HCT116 (cell line): ENCODE measurements around the gene IGFBPL1. TPM values are rescaled to one million over a fixed set of nuclear protein-coding genes. Genes with fewer than 3 reads are reported as not detected.

Experiments
- ATAC-seq: fragments of 200-7000 bp; cut with Tn5 transposase; 2 replicates; pipeline ENCODE4 v1.9.1; 2020; ENCODE audit warnings: mild to moderate bottlenecking, moderate library complexity
- BruUV-seq: library from RNA; stranded (reverse); fragments of 400-500 nt; replicated peaks from 2 replicates; lab custom pipeline; 2021; lab: Mats Ljungman, UMichigan
- CTCF ChIA-PET: fragments of 300-600 bp; sonication (Branson Sonifier 250); formaldehyde crosslinking; loops from one replicate; lab custom pipeline; 2021; ENCODE audit warnings: antibody characterized with exemption; lab: Charles Lee
- POLR2A ChIA-PET: fragments of 300-600, 350-600 bp; sonication (Branson Sonifier 250); formaldehyde crosslinking; loops from one replicate; lab custom pipeline; 2021; ENCODE audit warnings: antibody characterized with exemption; lab: Charles Lee
- RAD21 ChIA-PET, 2 experiments: fragments of 300-600 bp; sonication (Branson Sonifier 250); formaldehyde crosslinking; loops; one replicate each; lab custom pipeline; 2023; ENCODE audit warnings: low total read pairs in 2 of 2; ENCODE audit not compliant: uncharacterized antibody in 2 of 2, unreplicated experiment in 2 of 2, low non-redundant PET in 1 of 2; lab: Charles Lee
- DNase-seq: peaks from one replicate; pipeline ENCODE4 v3.0.0-alpha.2; 2010; ENCODE audit warnings: low read depth, low spot score
- H2AFZ ChIP-seq: fragments of 200-600 bp; shearing (Covaris generic), sonication (generic); 2 replicates; pipeline ENCODE4 v1.6.1; 2017; ENCODE audit warnings: low read depth, mixed run types, mixed read lengths, antibody characterized with exemption, low read length; ENCODE audit not compliant: poor library complexity, severe bottlenecking
- H3K27ac ChIP-seq: 2 replicates; pipeline ENCODE4 v1.5.1; 2012; ENCODE audit warnings: low read depth, low read length
- H3K27me3 ChIP-seq: fragments of 200-600 bp; sonication (generic); 2 replicates; pipeline ENCODE4 v1.6.1; 2016; ENCODE audit warnings: mixed run types, low read length, mixed read lengths; ENCODE audit not compliant: insufficient read depth
- H3K36me3 ChIP-seq, 2 experiments: fragments of 200-500 bp in 1 of 2; fragments of 200-600 bp in 1 of 2; sonication (Bioruptor generic) in 1 of 2; sonication (generic) in 1 of 2; 2 replicates each; pipeline versions ENCODE4 v1.5.1 to v1.6.1; 2014 to 2016; ENCODE audit warnings: low read length in 2 of 2, inconsistent platforms in 1 of 2, mixed read lengths in 1 of 2, mixed run types in 1 of 2; ENCODE audit not compliant: insufficient read depth in 2 of 2, control insufficient read depth in 1 of 2
- H3K4me1 ChIP-seq, 2 experiments: fragments of 200-600 bp in 1 of 2; sonication (generic) in 1 of 2; 2 replicates each; pipeline versions ENCODE4 v1.5.1 to v1.6.1; 2012 to 2017; ENCODE audit warnings: low read length in 2 of 2, inconsistent platforms in 1 of 2, mild to moderate bottlenecking in 1 of 2, mixed read lengths in 1 of 2, mixed run types in 1 of 2, moderate library complexity in 1 of 2; ENCODE audit not compliant: insufficient read depth in 2 of 2, control insufficient read depth in 1 of 2
- H3K4me2 ChIP-seq: fragments of 200-600 bp; sonication (generic); 2 replicates; pipeline ENCODE4 v1.6.1; 2017; ENCODE audit warnings: mixed run types, low read length, mixed read lengths
- H3K4me3 ChIP-seq, 2 experiments: fragments of 200-600 bp in 1 of 2; sonication (generic) in 1 of 2; replicated peaks in 1 of 2; 2 replicates each; pipeline ENCODE4 v1.5.1; 2011 to 2016; ENCODE audit warnings: low read length in 2 of 2, control low read depth in 1 of 2, low read depth in 1 of 2, mild to moderate bottlenecking in 1 of 2, mixed read lengths in 1 of 2, mixed run types in 1 of 2
- H3K79me2 ChIP-seq: fragments of 200-600 bp; sonication (generic); 2 replicates; pipeline ENCODE4 v1.6.1; 2017; ENCODE audit warnings: mild to moderate bottlenecking, mixed run types, low read length, moderate library complexity, mixed read lengths; ENCODE audit not compliant: insufficient read depth
- H3K9ac ChIP-seq: fragments of 200-600 bp; sonication (generic); 2 replicates; pipeline ENCODE4 v1.6.1; 2016; ENCODE audit warnings: low read length, mixed read lengths
- H3K9me2 ChIP-seq: fragments of 200-600 bp; sonication (generic), shearing (Covaris generic); 2 replicates; pipeline ENCODE4 v1.6.1; 2017; ENCODE audit warnings: mixed run types, mild to moderate bottlenecking, moderate library complexity; ENCODE audit not compliant: insufficient read depth
- H3K9me3 ChIP-seq, 2 experiments: fragments of 200-500 bp in 1 of 2; fragments of 200-600 bp in 1 of 2; sonication (Bioruptor generic) in 1 of 2; sonication (generic) in 1 of 2; 2 replicates each; pipeline ENCODE4 v1.6.1; 2014 to 2017; ENCODE audit warnings: low read length in 2 of 2, mixed read lengths in 2 of 2, inconsistent platforms in 1 of 2, low read depth in 1 of 2, mild to moderate bottlenecking in 1 of 2, mixed run types in 1 of 2, moderate library complexity in 1 of 2; ENCODE audit not compliant: control insufficient read depth in 1 of 2, insufficient read depth in 1 of 2
- H4K20me1 ChIP-seq: fragments of 200-600 bp; sonication (generic), shearing (Covaris generic); 2 replicates; pipeline ENCODE4 v1.6.1; 2017; ENCODE audit warnings: mixed run types, mild to moderate bottlenecking, moderate library complexity; ENCODE audit not compliant: insufficient read depth
- ATF3 ChIP-seq: IDR thresholded peaks from 2 replicates; pipeline ENCODE4 v1.6.1; 2012
- CEBPB ChIP-seq: IDR thresholded peaks from 2 replicates; pipeline ENCODE4 v1.6.1; 2012; ENCODE audit warnings: low read depth
- CTCF ChIP-seq, 3 experiments: fragments of 200-600 bp in 1 of 3; sonication (generic) in 1 of 3; IDR thresholded peaks in 2 of 3; conservative IDR thresholded peaks in 1 of 3; 2 replicates each; pipeline ENCODE4 v1.5.1; 2012 to 2017; ENCODE audit warnings: low read depth in 2 of 3, low read length in 2 of 3, antibody characterized with exemption in 1 of 3, borderline replicate concordance in 1 of 3, control low read depth in 1 of 3, mild to moderate bottlenecking in 1 of 3, mixed read lengths in 1 of 3, mixed run types in 1 of 3, moderate library complexity in 1 of 3; ENCODE audit not compliant: insufficient read depth in 1 of 3
- ELF1 ChIP-seq: IDR thresholded peaks from 2 replicates; pipeline ENCODE4 v1.6.1; 2012; ENCODE audit warnings: low read depth, borderline replicate concordance
- EZH2phosphoT487 ChIP-seq: fragments of 200-600 bp; IDR thresholded peaks from 2 replicates; pipeline ENCODE4 v1.6.1; 2018; ENCODE audit warnings: antibody characterized with exemption, borderline replicate concordance
- FOSL1 ChIP-seq: IDR thresholded peaks from 2 replicates; pipeline ENCODE4 v1.6.1; 2012; ENCODE audit warnings: low read depth
- JUND ChIP-seq: IDR thresholded peaks from 2 replicates; pipeline ENCODE4 v1.6.1; 2012
- POLR2A ChIP-seq: IDR thresholded peaks from 2 replicates; pipeline ENCODE4 v1.7.0; 2011; ENCODE audit warnings: borderline replicate concordance; ENCODE audit not compliant: insufficient read depth, insufficient read length; ENCODE audit errors: extremely low read depth
- POLR2AphosphoS5 ChIP-seq: IDR thresholded peaks from 2 replicates; pipeline ENCODE4 v1.6.1; 2011; ENCODE audit warnings: mild to moderate bottlenecking, low read depth, low read length, moderate library complexity
- RAD21 ChIP-seq: IDR thresholded peaks from 2 replicates; pipeline ENCODE4 v1.6.1; 2012; ENCODE audit warnings: low read depth, mild to moderate bottlenecking
- SIN3A ChIP-seq: IDR thresholded peaks from 2 replicates; pipeline ENCODE4 v1.6.1; 2012; ENCODE audit warnings: low read depth
- SRF ChIP-seq: IDR thresholded peaks from 2 replicates; pipeline ENCODE4 v1.6.1; 2012; ENCODE audit warnings: low read depth
- TCF7L2 ChIP-seq: IDR thresholded peaks from 2 replicates; pipeline ENCODE4 v1.7.0; 2011; ENCODE audit warnings: borderline replicate concordance, inconsistent platforms; ENCODE audit not compliant: insufficient read depth, insufficient read length; ENCODE audit errors: extremely low read depth
- YY1 ChIP-seq: IDR thresholded peaks from 2 replicates; pipeline ENCODE4 v1.6.1; 2011; ENCODE audit warnings: low read length, low read depth, moderate library complexity, mild to moderate bottlenecking; ENCODE audit not compliant: insufficient replicate concordance; ENCODE audit errors: extremely low read depth
- ZFX ChIP-seq: fragments of 450-650 bp; IDR thresholded peaks from 2 replicates; pipeline ENCODE4 v1.6.1; 2017
- ZNF274 ChIP-seq: fragments of 200-500 bp; sonication (Bioruptor generic); IDR thresholded peaks from 2 replicates; pipeline ENCODE4 v1.6.1; 2014; ENCODE audit warnings: mild to moderate bottlenecking, low read depth, low read length, inconsistent platforms
- intact Hi-C: fragments of 100-400 bp; cut with micrococcal nuclease; formaldehyde crosslinking; loops from 2 replicates; pipeline ENCODE4 v1.10.0; 2022
- total RNA-seq: library from RNA; stranded (reverse); gene quantifications from one replicate; pipeline ENCODE4 v1.2.1, GENCODE V29; 2021; ENCODE audit not compliant: unreplicated experiment

Gene IGFBPL1
- total RNA-seq, 1 experiment from 2014 or later = not detected

GRCh38 chr9:38431116-38431515 lies 6.9 kb upstream of the IGFBPL1 start:
- H3K27ac ChIP-seq = no peak overlapping the region
- no peak for ATAC-seq
- ChIA-PET RAD21 (no interaction called here), POLR2A (no interaction called here), CTCF (no interaction called here)
- H3K27me3 ChIP-seq = peaks cover 2% of the 10 kb centered on the region; the same call in 1 of the 2 replicates
- no TSS peak for BruUV-seq
- no peaks in the 10 kb centered on the region for H3K36me3 ChIP-seq
- H3K9ac ChIP-seq = no peak overlapping the region
- no peak overlapping the region for H3K4me2 ChIP-seq
- DNase-seq = no peak
- TF ChIP-seq POLR2A = no peak
- no peaks in the 10 kb centered on the region for H3K4me1 ChIP-seq
- intact Hi-C loops = no loop called here
- H3K9me2 ChIP-seq = no peaks in the 10 kb centered on the region
- no peaks in the 10 kb centered on the region for H3K79me2 ChIP-seq
- H4K20me1 ChIP-seq = no peaks in the 10 kb centered on the region
- H3K9me3 ChIP-seq = no peaks in the 10 kb centered on the region
- H3K4me3 ChIP-seq = no peak overlapping the region
- H2AFZ ChIP-seq = no peak overlapping the region

- Histone ChIP-seq H4K20me1 (no peaks in the 10 kb centered on the region), H3K27me3 (peaks cover 2% of the 10 kb centered on the region; the same call in 1 of the 2 replicates), H3K9me2 (no peaks in the 10 kb centered on the region), H3K9ac (no peak overlapping the region), H3K79me2 (no peaks in the 10 kb centered on the region), H3K27ac (no peak overlapping the region), H3K9me3 (no peaks in the 10 kb centered on the region), H2AFZ (no peak overlapping the region), H3K4me2 (no peak overlapping the region), H3K4me1 (no peaks in the 10 kb centered on the region), H3K36me3 (no peaks in the 10 kb centered on the region)
- ChIA-PET RAD21 (no interaction called here), CTCF (interaction anchor here (1.4 to 1.6 kb wide), 2 partner anchors 10 to 11 kb away, joined by 3 to 4 read pairs; no protein-coding TSS in a partner anchor)
- BruUV-seq = no TSS peak
- intact Hi-C loops = no loop called here
- TF ChIP-seq CTCF (IDR thresholded peaks at IDR 0.05 in 2 of 3, conservative IDR thresholded peaks at IDR 0.05 in 1 of 3; ENCODE audit: borderline replicate concordance in 1 of 3, insufficient read depth in 1 of 3, low read depth in 2 of 3, low read length in 2 of 3) (no peak), YY1 (no peak), SIN3A (no peak), POLR2AphosphoS5 (no peak), TCF7L2 (no peak), JUND (no peak), RAD21 (no peak), ZFX (no peak), ATF3 (no peak), FOSL1 (no peak), CEBPB (no peak), ELF1 (no peak), SRF (no peak), ZNF274 (no peak), EZH2phosphoT487 (no peak)
- TF ChIP-seq, all 23 proteins: peak for 0
- no peak for DNase-seq
- no peak overlapping the region for H3K4me3 ChIP-seq
- no peak for ATAC-seq
- POLR2A ChIA-PET = no interaction called here
Observed at GRCh38 chr9:38428062-38428461, 3.8 kb upstream of the IGFBPL1 start.
